Liver (tissue), 9 donors: Measurements from ENCODE around the gene CD200R1. TPM values are rescaled to one million over a fixed set of nuclear protein-coding genes. Genes with fewer than 3 reads are reported as not detected.

ENCODE experiments used
- DNase-seq: peaks from one replicate; pipeline ENCODE4 v3.0.0-alpha.2; 2017; ENCODE audit warnings: low spot score
- H3K27ac ChIP-seq, 2 donors: one replicate each; pipeline ENCODE4 v1.7.0; 2013; ENCODE audit warnings: inconsistent platforms in 2 of 2, low read length in 2 of 2, control low read depth in 1 of 2, low read depth in 1 of 2, mild to moderate bottlenecking in 1 of 2
- H3K27me3 ChIP-seq, 4 donors: one replicate each; pipeline versions ENCODE4 v1.6.1 to v1.7.0; 2013; ENCODE audit warnings: low read length in 3 of 4, inconsistent platforms in 1 of 4, mild to moderate bottlenecking in 1 of 4, moderate library complexity in 1 of 4; ENCODE audit not compliant: control insufficient read depth in 4 of 4, insufficient read depth in 4 of 4
- H3K36me3 ChIP-seq, 4 donors: one replicate each; pipeline versions ENCODE4 v1.6.1 to v1.7.0; 2013; ENCODE audit warnings: low read length in 3 of 4, mild to moderate bottlenecking in 3 of 4, low read depth in 1 of 4, moderate library complexity in 1 of 4; ENCODE audit not compliant: control insufficient read depth in 4 of 4, insufficient read depth in 3 of 4
- H3K4me1 ChIP-seq, 4 donors: one replicate each; pipeline versions ENCODE4 v1.6.1 to v1.7.0; 2013; ENCODE audit warnings: low read length in 3 of 4, mild to moderate bottlenecking in 3 of 4, moderate library complexity in 1 of 4; ENCODE audit not compliant: control insufficient read depth in 4 of 4, insufficient read depth in 4 of 4
- H3K4me3 ChIP-seq, 3 donors: one replicate each; pipeline versions ENCODE4 v1.6.1 to v1.7.0; 2013; ENCODE audit warnings: low read length in 3 of 3, control low read depth in 1 of 3, low read depth in 1 of 3, mild to moderate bottlenecking in 1 of 3
- H3K9ac ChIP-seq, 2 donors: one replicate each; pipeline ENCODE4 v1.7.0; 2013; ENCODE audit warnings: low read length in 2 of 2, mild to moderate bottlenecking in 2 of 2, moderate library complexity in 2 of 2, control low read depth in 1 of 2, low read depth in 1 of 2
- H3K9me3 ChIP-seq, 4 donors: one replicate each; pipeline versions ENCODE4 v1.6.1 to v1.7.0; 2013; ENCODE audit warnings: low read length in 3 of 4; ENCODE audit not compliant: control insufficient read depth in 4 of 4
- EGR1 ChIP-seq, 2 donors: IDR thresholded peaks; 2 replicates each; pipeline ENCODE4 v1.6.1; 2016 to 2018; ENCODE audit warnings: antibody characterized with exemption in 2 of 2, low read depth in 2 of 2
- FOXA1 ChIP-seq: IDR thresholded peaks from 2 replicates; pipeline ENCODE4 v1.6.1; 2016; ENCODE audit warnings: antibody characterized with exemption
- FOXA2 ChIP-seq: IDR thresholded peaks from 2 replicates; pipeline ENCODE4 v1.6.1; 2016; ENCODE audit warnings: antibody characterized with exemption
- HNF4A ChIP-seq, 2 donors: conservative IDR thresholded peaks; 2 replicates each; pipeline ENCODE4 v1.6.1; 2016; ENCODE audit warnings: antibody characterized with exemption in 2 of 2, mild to moderate bottlenecking in 2 of 2
- HNF4G ChIP-seq: IDR thresholded peaks from 2 replicates; pipeline ENCODE4 v1.6.1; 2016; ENCODE audit warnings: antibody characterized with exemption
- JUND ChIP-seq, 2 donors: IDR thresholded peaks; 2 replicates each; pipeline ENCODE4 v1.6.1; 2016; ENCODE audit warnings: antibody characterized with exemption in 2 of 2
- NR2F2 ChIP-seq: IDR thresholded peaks from 2 replicates; pipeline ENCODE4 v1.6.1; 2016; ENCODE audit warnings: antibody characterized with exemption
- RAD21 ChIP-seq, 2 donors: IDR thresholded peaks; 2 replicates each; pipeline ENCODE4 v1.6.1; 2016; ENCODE audit warnings: antibody characterized with exemption in 2 of 2, mild to moderate bottlenecking in 2 of 2
- RXRA ChIP-seq, 2 donors: IDR thresholded peaks; 2 replicates each; pipeline ENCODE4 v1.6.1; 2017 to 2018; ENCODE audit warnings: antibody characterized with exemption in 2 of 2, mild to moderate bottlenecking in 1 of 2
- SP1 ChIP-seq: IDR thresholded peaks from 2 replicates; pipeline ENCODE4 v1.6.1; 2018; ENCODE audit warnings: antibody characterized with exemption, mild to moderate bottlenecking
- TAF1 ChIP-seq: conservative IDR thresholded peaks from 2 replicates; pipeline ENCODE4 v1.6.1; 2016; ENCODE audit warnings: antibody characterized with exemption, mild to moderate bottlenecking
- YY1 ChIP-seq: IDR thresholded peaks from 2 replicates; pipeline ENCODE4 v1.6.1; 2016; ENCODE audit warnings: antibody characterized with exemption, mild to moderate bottlenecking
- WGBS: extraction: QIAGEN DNeasy Blood & Tissue Kit; methylation state at CpG from one replicate; pipeline ENCODE4 v1.1.7; 2013; 5-methylcytosine and 5-hydroxymethylcytosine counted together
- polyA plus RNA-seq, 2 donors: library from polyadenylated mRNA; stranded (reverse) in 1 of 2; unstranded in 1 of 2; fragments of 200-250 nt in 1 of 2; fragments of >200 nt in 1 of 2; fragmentation: Nextera tagmentation in 1 of 2; extraction: Ambion mirVana in 1 of 2; gene quantifications; one replicate each; pipeline versions ENCODE4 v1.2.1 to v1.2.3, GENCODE V29; 2013 to 2015
- total RNA-seq, 2 donors: library from RNA; depleted of rRNA; stranded (reverse); fragments of >200 nt; gene quantifications; one replicate each; pipeline ENCODE4 v1.2.3, GENCODE V29; 2014
- TF ChIP-seq, protein P1 (sequence below): IDR thresholded peaks from 2 replicates; pipeline ENCODE4 v1.6.1; 2016; ENCODE audit warnings: antibody characterized with exemption
- TF ChIP-seq, protein P2 (sequence below): IDR thresholded peaks from 2 replicates; pipeline ENCODE4 v1.6.1; 2016; ENCODE audit warnings: antibody characterized with exemption
- TF ChIP-seq, protein P3 (sequence below): IDR thresholded peaks from 2 replicates; pipeline ENCODE4 v1.6.1; 2016; ENCODE audit warnings: antibody characterized with exemption, mild to moderate bottlenecking
- TF ChIP-seq, protein P4 (sequence below): fragments of 150-350 bp; IDR thresholded peaks from 2 replicates; pipeline ENCODE4 v1.5.1; 2017; ENCODE audit warnings: improper control_type of control experiment, low read depth, low read length; ENCODE audit not compliant: missing input control
- donor health status: healthy.
- donor health status: healthy.
- donor health status: healthy.
- donor health status: healthy.
- donor health status: healthy.

CD200R1 gene
- total and polyA plus RNA-seq, 4 donors: 0.40 to 5.4 (median 1.00) TPM

DNA sequence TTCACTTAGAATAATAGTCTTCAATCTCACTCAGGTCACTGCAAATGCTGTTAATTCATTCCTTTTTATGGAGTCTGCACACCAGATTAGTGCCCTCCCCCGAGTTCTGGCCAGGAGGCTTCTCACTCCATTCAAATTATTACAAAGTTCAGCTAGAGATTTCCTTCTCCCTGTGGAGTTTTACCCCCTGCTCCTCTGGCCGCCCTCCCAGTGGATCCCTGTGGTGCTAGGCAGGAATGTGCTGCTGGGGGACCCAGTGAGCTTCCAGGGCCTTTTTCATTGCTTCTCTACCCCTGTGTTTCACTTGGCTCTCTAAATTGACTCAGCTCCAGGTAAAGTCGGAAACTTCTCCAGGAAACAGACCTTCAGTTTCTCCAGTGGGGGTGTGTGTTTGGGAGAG, 85.5 kb downstream of the CD200R1 start (continued):
- TF ChIP-seq, protein P1, sequence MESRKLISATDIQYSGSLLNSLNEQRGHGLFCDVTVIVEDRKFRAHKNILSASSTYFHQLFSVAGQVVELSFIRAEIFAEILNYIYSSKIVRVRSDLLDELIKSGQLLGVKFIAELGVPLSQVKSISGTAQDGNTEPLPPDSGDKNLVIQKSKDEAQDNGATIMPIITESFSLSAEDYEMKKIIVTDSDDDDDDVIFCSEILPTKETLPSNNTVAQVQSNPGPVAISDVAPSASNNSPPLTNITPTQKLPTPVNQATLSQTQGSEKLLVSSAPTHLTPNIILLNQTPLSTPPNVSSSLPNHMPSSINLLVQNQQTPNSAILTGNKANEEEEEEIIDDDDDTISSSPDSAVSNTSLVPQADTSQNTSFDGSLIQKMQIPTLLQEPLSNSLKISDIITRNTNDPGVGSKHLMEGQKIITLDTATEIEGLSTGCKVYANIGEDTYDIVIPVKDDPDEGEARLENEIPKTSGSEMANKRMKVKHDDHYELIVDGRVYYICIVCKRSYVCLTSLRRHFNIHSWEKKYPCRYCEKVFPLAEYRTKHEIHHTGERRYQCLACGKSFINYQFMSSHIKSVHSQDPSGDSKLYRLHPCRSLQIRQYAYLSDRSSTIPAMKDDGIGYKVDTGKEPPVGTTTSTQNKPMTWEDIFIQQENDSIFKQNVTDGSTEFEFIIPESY: no peak
- no peak for TF ChIP-seq JUND (IDR thresholded peaks at IDR 0.05)
- TF ChIP-seq HNF4A (conservative IDR thresholded peaks at IDR 0.05): no peak
- TF ChIP-seq NR2F2: no peak
- no peak for TF ChIP-seq TAF1
- no peak for TF ChIP-seq RAD21 (IDR thresholded peaks at IDR 0.05)

DNA sequence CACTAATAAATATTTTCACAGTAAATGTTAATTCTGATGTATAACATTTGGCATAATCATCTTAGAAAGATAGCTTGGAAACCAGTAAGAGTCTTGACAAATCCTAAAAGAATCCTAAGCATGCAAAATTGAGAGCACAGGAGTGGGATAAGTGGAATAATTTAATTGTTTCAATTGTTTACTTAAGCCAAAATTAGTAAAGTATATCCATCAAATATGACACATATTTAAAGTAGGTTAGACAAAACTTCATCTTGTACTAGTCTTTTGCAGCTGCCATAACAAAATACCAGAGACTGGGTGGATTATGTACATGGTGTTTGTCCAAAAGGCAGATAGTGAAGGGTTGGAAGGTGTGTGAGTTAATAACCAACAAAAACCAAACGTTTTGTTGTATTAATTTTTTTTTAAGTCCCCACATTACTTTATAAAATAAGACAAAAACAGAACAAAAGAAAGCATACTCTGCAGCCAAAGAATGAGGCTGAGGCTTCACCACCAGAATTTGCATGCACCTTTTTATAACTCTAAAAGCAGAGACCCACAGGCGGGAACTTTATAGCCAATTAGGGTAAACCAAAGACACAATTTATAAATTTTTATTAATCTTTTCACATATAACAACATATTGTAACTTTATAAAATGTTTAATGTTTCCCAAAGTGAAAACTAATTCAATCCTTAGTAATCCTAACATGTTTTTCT, 86.4 kb downstream of the CD200R1 start:
- Histone ChIP-seq H3K4me1 (no peaks in the 10 kb centered on the region), H3K4me3 (no peak overlapping the region), H3K36me3 (no peaks in the 10 kb centered on the region), H3K27ac (no peak overlapping the region), H3K9ac (no peak overlapping the region), H3K27me3 (peaks cover 0 to 4% (median 1%) of the 10 kb centered on the region in 4 donors), H3K9me3 (peaks cover 0 to 4% (median 0%) of the 10 kb centered on the region in 4 donors)
- TF ChIP-seq RXRA (IDR thresholded peaks at IDR 0.05): no peak
- TF ChIP-seq, protein P2, sequence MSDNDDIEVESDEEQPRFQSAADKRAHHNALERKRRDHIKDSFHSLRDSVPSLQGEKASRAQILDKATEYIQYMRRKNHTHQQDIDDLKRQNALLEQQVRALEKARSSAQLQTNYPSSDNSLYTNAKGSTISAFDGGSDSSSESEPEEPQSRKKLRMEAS: no peak
- no peak for TF ChIP-seq YY1
- no peak for TF ChIP-seq HNF4G
- TF ChIP-seq, protein P3, sequence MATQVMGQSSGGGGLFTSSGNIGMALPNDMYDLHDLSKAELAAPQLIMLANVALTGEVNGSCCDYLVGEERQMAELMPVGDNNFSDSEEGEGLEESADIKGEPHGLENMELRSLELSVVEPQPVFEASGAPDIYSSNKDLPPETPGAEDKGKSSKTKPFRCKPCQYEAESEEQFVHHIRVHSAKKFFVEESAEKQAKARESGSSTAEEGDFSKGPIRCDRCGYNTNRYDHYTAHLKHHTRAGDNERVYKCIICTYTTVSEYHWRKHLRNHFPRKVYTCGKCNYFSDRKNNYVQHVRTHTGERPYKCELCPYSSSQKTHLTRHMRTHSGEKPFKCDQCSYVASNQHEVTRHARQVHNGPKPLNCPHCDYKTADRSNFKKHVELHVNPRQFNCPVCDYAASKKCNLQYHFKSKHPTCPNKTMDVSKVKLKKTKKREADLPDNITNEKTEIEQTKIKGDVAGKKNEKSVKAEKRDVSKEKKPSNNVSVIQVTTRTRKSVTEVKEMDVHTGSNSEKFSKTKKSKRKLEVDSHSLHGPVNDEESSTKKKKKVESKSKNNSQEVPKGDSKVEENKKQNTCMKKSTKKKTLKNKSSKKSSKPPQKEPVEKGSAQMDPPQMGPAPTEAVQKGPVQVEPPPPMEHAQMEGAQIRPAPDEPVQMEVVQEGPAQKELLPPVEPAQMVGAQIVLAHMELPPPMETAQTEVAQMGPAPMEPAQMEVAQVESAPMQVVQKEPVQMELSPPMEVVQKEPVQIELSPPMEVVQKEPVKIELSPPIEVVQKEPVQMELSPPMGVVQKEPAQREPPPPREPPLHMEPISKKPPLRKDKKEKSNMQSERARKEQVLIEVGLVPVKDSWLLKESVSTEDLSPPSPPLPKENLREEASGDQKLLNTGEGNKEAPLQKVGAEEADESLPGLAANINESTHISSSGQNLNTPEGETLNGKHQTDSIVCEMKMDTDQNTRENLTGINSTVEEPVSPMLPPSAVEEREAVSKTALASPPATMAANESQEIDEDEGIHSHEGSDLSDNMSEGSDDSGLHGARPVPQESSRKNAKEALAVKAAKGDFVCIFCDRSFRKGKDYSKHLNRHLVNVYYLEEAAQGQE: no peak
- 60% methylated on average over 2 of the region's 2 CpGs for WGBS
- DNase-seq: no peak

DNA sequence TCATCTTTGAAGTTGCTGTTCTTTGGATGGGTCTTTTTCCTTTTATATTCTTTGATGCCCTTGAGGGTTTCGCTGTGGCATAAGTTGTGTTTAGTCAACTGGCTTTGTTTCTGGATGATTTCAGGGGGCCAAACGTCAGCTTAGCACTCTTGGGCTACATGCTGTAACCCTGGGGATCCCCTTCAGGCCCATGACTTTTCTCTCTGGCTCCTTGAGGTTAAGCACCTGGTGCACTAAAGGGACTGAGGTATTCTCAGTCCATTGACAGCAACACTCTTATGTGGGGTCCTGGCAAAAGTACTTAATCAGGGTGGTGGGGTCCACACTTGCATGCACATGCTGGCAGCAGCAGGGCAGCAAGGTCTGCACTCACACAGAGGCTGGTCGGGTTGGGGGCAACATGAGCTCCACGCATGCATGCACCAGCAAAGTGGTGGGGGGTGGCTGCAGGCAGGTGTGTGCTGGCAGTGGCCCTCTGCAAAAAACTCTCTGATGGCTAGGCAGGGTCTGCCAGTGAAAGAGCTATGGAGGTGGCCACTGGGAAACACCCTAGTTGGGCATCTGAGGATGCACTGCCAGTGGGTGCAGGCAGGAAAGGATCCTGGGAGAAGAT, 90.1 kb downstream of the CD200R1 start:
- Histone ChIP-seq H3K36me3 (no peaks in the 10 kb centered on the region), H3K27ac (no peak overlapping the region), H3K27me3 (peaks cover 0 to 4% (median 1%) of the 10 kb centered on the region in 4 donors), H3K9me3 (no peaks in the 10 kb centered on the region), H3K4me1 (no peaks in the 10 kb centered on the region), H3K9ac (no peak overlapping the region), H3K4me3 (no peak overlapping the region)
- no peak for DNase-seq
- TF ChIP-seq, protein P1: no peak
- TF ChIP-seq EGR1 (IDR thresholded peaks at IDR 0.05; ENCODE audit: low read depth in 2 of 2) (no peak), SP1 (no peak), FOXA1 (no peak), FOXA2 (no peak), JUND (IDR thresholded peaks at IDR 0.05) (no peak), HNF4G (no peak)
- TF ChIP-seq, protein P3: no peak
- TF ChIP-seq, protein P4, sequence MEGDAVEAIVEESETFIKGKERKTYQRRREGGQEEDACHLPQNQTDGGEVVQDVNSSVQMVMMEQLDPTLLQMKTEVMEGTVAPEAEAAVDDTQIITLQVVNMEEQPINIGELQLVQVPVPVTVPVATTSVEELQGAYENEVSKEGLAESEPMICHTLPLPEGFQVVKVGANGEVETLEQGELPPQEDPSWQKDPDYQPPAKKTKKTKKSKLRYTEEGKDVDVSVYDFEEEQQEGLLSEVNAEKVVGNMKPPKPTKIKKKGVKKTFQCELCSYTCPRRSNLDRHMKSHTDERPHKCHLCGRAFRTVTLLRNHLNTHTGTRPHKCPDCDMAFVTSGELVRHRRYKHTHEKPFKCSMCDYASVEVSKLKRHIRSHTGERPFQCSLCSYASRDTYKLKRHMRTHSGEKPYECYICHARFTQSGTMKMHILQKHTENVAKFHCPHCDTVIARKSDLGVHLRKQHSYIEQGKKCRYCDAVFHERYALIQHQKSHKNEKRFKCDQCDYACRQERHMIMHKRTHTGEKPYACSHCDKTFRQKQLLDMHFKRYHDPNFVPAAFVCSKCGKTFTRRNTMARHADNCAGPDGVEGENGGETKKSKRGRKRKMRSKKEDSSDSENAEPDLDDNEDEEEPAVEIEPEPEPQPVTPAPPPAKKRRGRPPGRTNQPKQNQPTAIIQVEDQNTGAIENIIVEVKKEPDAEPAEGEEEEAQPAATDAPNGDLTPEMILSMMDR: no peak
- WGBS: 69% methylated on average over 4 of the region's 4 CpGs
